ENCODE measurements around the gene FAM229B.

The FAM229B gene

GRCh38 chr6:112141707-112142106 is 54.3 kb downstream of the FAM229B start:
- no peak for DNase-seq (ENCODE audit: low read depth in 3 of 3)

- DNase-seq (ENCODE audit: low read depth in 3 of 3): no peak
These were observed 56.9 kb downstream of the FAM229B start for GRCh38 chr6:112144145-112144926.

- DNase-seq (ENCODE audit: low read depth in 3 of 3): no peak
These were observed 57.7 kb downstream of the FAM229B start for GRCh38 chr6:112145080-112145573.

- no peak for DNase-seq (ENCODE audit: low read depth in 3 of 3)
These were observed 60.7 kb downstream of the FAM229B start for GRCh38 chr6:112148103-112148502.

- DNase-seq (ENCODE audit: low read depth in 3 of 3): no peak
These were observed 61.8 kb downstream of the FAM229B start for GRCh38 chr6:112149236-112149635.

GRCh38 chr6:112149719-112150263 is 62.4 kb downstream of the FAM229B start:
- DNase-seq (ENCODE audit: low read depth in 3 of 3): no peak

GRCh38 chr6:112150363-112150762 is 63.0 kb downstream of the FAM229B start:
- no peak for DNase-seq (ENCODE audit: low read depth in 3 of 3)
